HepG2 (cell line): ENCODE measurements around the gene RAB30. TPM values are rescaled to one million over a fixed set of nuclear protein-coding genes. Genes with fewer than 3 reads are reported as not detected.

Experiments
- ATAC-seq: fragments of 200-7000 bp; cut with Tn5 transposase; 3 replicates; pipeline ENCODE4 v1.9.1; 2020; ENCODE audit warnings: mild to moderate bottlenecking, moderate library complexity
- BruUV-seq: library from RNA; stranded (reverse); fragments of 400-500 nt; replicated peaks from 2 replicates; lab custom pipeline; 2021; lab: Mats Ljungman, UMichigan
- CTCF ChIA-PET: fragments of 300-600 bp; formaldehyde crosslinking; extraction: SDS; loops from one replicate; lab custom pipeline; 2021; ENCODE audit warnings: low total read pairs, inconsistent platforms, low intra/inter-chr PET ratio; lab: Yijun Ruan, JAX
- POLR2A ChIA-PET: fragments of 350-600 bp; sonication (Branson Sonifier 250); formaldehyde crosslinking; loops from one replicate; lab custom pipeline; 2020; ENCODE audit warnings: antibody characterized with exemption, inconsistent platforms; lab: Yijun Ruan, JAX
- DNase-seq: peaks from one replicate; pipeline ENCODE4 v3.0.0-alpha.2; 2015; ENCODE audit warnings: low spot score
- FAIRE-seq: peaks from 3 replicates; lab custom pipeline; 2011; peaks lifted over from hg19 to GRCh38; lab: Jason Lieb, UNC
- H2AFZ ChIP-seq: one replicate; pipeline ENCODE4 v1.6.1; 2011; ENCODE audit warnings: low read length, inconsistent platforms
- H3K27ac ChIP-seq: fragments of 300-600 bp; 3 replicates; pipeline ENCODE4 v1.8.0; 2011; ENCODE audit warnings: mixed run types, mild to moderate bottlenecking, mixed read lengths, low read length, inconsistent platforms; ENCODE audit not compliant: insufficient read depth; ENCODE audit errors: extremely low read length
- H3K27me3 ChIP-seq, 2 experiments: fragments of 200-600 bp in 1 of 2; 2 replicates in 1 of 2; 3 replicates in 1 of 2; pipeline versions ENCODE4 v1.6.0 to v1.8.0; 2011; ENCODE audit warnings: low read length in 2 of 2, mild to moderate bottlenecking in 2 of 2, moderate library complexity in 2 of 2, inconsistent platforms in 1 of 2; ENCODE audit not compliant: insufficient read depth in 2 of 2, control insufficient read depth in 1 of 2
- H3K36me3 ChIP-seq, 2 experiments: fragments of 200-600 bp in 1 of 2; replicated peaks in 1 of 2; 2 replicates in 1 of 2; 3 replicates in 1 of 2; pipeline versions ENCODE4 v1.5.1 to v1.8.0; 2011; ENCODE audit warnings: low read length in 2 of 2, inconsistent platforms in 1 of 2; ENCODE audit not compliant: insufficient read depth in 2 of 2, control insufficient read depth in 1 of 2
- H3K4me1 ChIP-seq: 2 replicates; pipeline ENCODE4 v1.5.1; 2012; ENCODE audit warnings: low read length, inconsistent platforms; ENCODE audit not compliant: insufficient read depth
- H3K4me2 ChIP-seq: 2 replicates; pipeline ENCODE4 v1.6.0; 2011; ENCODE audit warnings: low read depth, low read length, inconsistent platforms
- H3K4me3 ChIP-seq, 3 experiments: fragments of 200-600 bp in 1 of 3; sonication (generic), shearing (Covaris generic) in 1 of 3; replicated peaks in 1 of 3; 2 replicates each; pipeline ENCODE4 v1.5.1; 2011 to 2016; ENCODE audit warnings: low read length in 3 of 3, inconsistent platforms in 2 of 3, low read depth in 2 of 3, mild to moderate bottlenecking in 2 of 3, control low read depth in 1 of 3, mixed read lengths in 1 of 3; ENCODE audit not compliant: insufficient read depth in 1 of 3
- H3K79me2 ChIP-seq: one replicate; pipeline ENCODE4 v1.6.1; 2011; ENCODE audit warnings: low read length, inconsistent platforms; ENCODE audit not compliant: insufficient read depth
- H3K9ac ChIP-seq: 2 replicates; pipeline ENCODE4 v1.6.0; 2011; ENCODE audit warnings: mild to moderate bottlenecking, low read depth, low read length, inconsistent platforms; ENCODE audit not compliant: insufficient read depth
- H3K9me3 ChIP-seq: 2 replicates; pipeline ENCODE4 v1.5.1; 2012; ENCODE audit warnings: mild to moderate bottlenecking, low read length
- H4K20me1 ChIP-seq: 2 replicates; pipeline ENCODE4 v1.6.0; 2011; ENCODE audit warnings: inconsistent platforms, mild to moderate bottlenecking, low read length, moderate library complexity; ENCODE audit not compliant: insufficient read depth
- ATRX ChIP-seq: sonication (generic); formaldehyde crosslinking; IDR thresholded peaks from 2 replicates; pipeline ENCODE4 v1.4.0; 2020; ENCODE audit warnings: missing genetic modification reagents, borderline replicate concordance
- BRD4 ChIP-seq: sonication (generic); formaldehyde crosslinking; IDR thresholded peaks from 2 replicates; pipeline ENCODE4 v1.4.0; 2020; ENCODE audit warnings: missing genetic modification reagents
- GABPB1 ChIP-seq: IDR thresholded peaks from 2 replicates; pipeline ENCODE4 v1.6.1; 2016; ENCODE audit warnings: mild to moderate bottlenecking, missing genetic modification reagents, moderate library complexity, missing compliant biosample characterization
- GLI4 ChIP-seq: sonication (generic); formaldehyde crosslinking; IDR thresholded peaks from 2 replicates; pipeline ENCODE4 v1.5.1; 2020; ENCODE audit warnings: missing genetic modification reagents, mild to moderate bottlenecking, moderate library complexity, borderline replicate concordance
- IRF1 ChIP-seq: sonication (generic); formaldehyde crosslinking; IDR thresholded peaks from 2 replicates; pipeline ENCODE4 v1.4.0; 2020; ENCODE audit warnings: low read depth, mild to moderate bottlenecking, missing genetic modification reagents
- JUND ChIP-seq: sonication (generic); formaldehyde crosslinking; IDR thresholded peaks from 2 replicates; pipeline ENCODE4 v1.8.0; 2022; ENCODE audit warnings: mild to moderate bottlenecking, missing genetic modification reagents
- MYPOP ChIP-seq: sonication (generic); formaldehyde crosslinking; IDR thresholded peaks from 2 replicates; pipeline ENCODE4 v1.8.1; 2023; ENCODE audit warnings: mild to moderate bottlenecking, moderate library complexity, missing genetic modification reagents
- NFKBIZ ChIP-seq: IDR thresholded peaks from 2 replicates; pipeline ENCODE4 v1.6.1; 2018; ENCODE audit warnings: missing genetic modification reagents, missing compliant biosample characterization
- PTBP1 ChIP-seq: fragments of 200-400 bp; formaldehyde crosslinking; IDR thresholded peaks from 2 replicates; pipeline ENCODE4 v1.6.1; 2018; ENCODE audit warnings: low read length, low read depth; ENCODE audit not compliant: poor library complexity, severe bottlenecking
- REPIN1 ChIP-seq: sonication (generic); formaldehyde crosslinking; IDR thresholded peaks from 2 replicates; pipeline ENCODE4 v1.8.0; 2022; ENCODE audit warnings: missing genetic modification reagents, low read depth, mild to moderate bottlenecking, borderline replicate concordance
- SRF ChIP-seq: IDR thresholded peaks from 2 replicates; pipeline ENCODE4 v1.6.1; 2011; ENCODE audit warnings: mild to moderate bottlenecking, low read depth, low read length, moderate library complexity
- TEF ChIP-seq: sonication (generic); formaldehyde crosslinking; IDR thresholded peaks from 2 replicates; pipeline ENCODE4 v1.5.0; 2020; ENCODE audit warnings: missing genetic modification reagents
- ZBTB25 ChIP-seq: IDR thresholded peaks from 2 replicates; pipeline ENCODE4 v1.6.1; 2018; ENCODE audit warnings: missing genetic modification reagents
- ZKSCAN8 ChIP-seq: IDR thresholded peaks from 2 replicates; pipeline ENCODE4 v1.6.1; 2016; ENCODE audit warnings: borderline replicate concordance, missing genetic modification reagents, missing compliant biosample characterization
- ZNF296 ChIP-seq: sonication (generic); formaldehyde crosslinking; conservative IDR thresholded peaks from 2 replicates; pipeline ENCODE4 v1.5.0; 2020; ENCODE audit warnings: mild to moderate bottlenecking, missing genetic modification reagents
- ZNF33A ChIP-seq: sonication (generic); formaldehyde crosslinking; IDR thresholded peaks from 2 replicates; pipeline ENCODE4 v1.5.1; 2020; ENCODE audit warnings: missing genetic modification reagents, mild to moderate bottlenecking, moderate library complexity, borderline replicate concordance
- ZNF781 ChIP-seq: sonication (generic); formaldehyde crosslinking; IDR thresholded peaks from 2 replicates; pipeline ENCODE4 v1.5.1; 2020; ENCODE audit warnings: borderline replicate concordance, mild to moderate bottlenecking, missing genetic modification reagents; ENCODE audit errors: not compliant biosample characterization
- ZNF839 ChIP-seq: sonication (generic); formaldehyde crosslinking; IDR thresholded peaks from 2 replicates; pipeline ENCODE4 v1.4.0; 2020; ENCODE audit warnings: missing genetic modification reagents, mild to moderate bottlenecking, borderline replicate concordance
- WGBS: methylation state at CpG from one replicate; pipeline ENCODE4 v1.1.6; 2017; ENCODE audit warnings: low lambda C conversion rate; 5-methylcytosine and 5-hydroxymethylcytosine counted together
- in situ Hi-C: cut with HindIII; loops from 2 replicates; pipeline ENCODE4 v1.10.0; 2017; ENCODE audit warnings: low pct_unique_long_range_greater_than_20kb; ENCODE audit not compliant: extremely low pct_ligation_motif_present
- intact Hi-C: fragments of 100-400 bp; cut with micrococcal nuclease; formaldehyde crosslinking; loops from one replicate; pipeline ENCODE4 v1.10.0; 2022; ENCODE audit not compliant: unreplicated experiment
- polyA plus RNA-seq, 8 experiments: library from polyadenylated mRNA; depleted of rRNA in 3 of 8; stranded (reverse) in 7 of 8; unstranded in 1 of 8; fragments of >200 nt; fragmentation: Illumina TruSeq in 4 of 8; extraction: Trizol in 4 of 8; gene quantifications; 2 replicates each; pipeline versions ENCODE4 v1.2.1 to v1.2.3, GENCODE V29; 2011 to 2016; ENCODE audit warnings: low read depth in 4 of 8, missing spikeins in 1 of 8, mixed read lengths in 1 of 8; ENCODE audit not compliant: insufficient read depth in 1 of 8
- total RNA-seq, 5 experiments: library from RNA; depleted of rRNA; stranded (reverse); fragments of >200 nt; fragmentation: Illumina TruSeq; extraction: Trizol; gene quantifications; 2 replicates each; pipeline ENCODE4 v1.2.3, GENCODE V29; 2016; ENCODE audit warnings: low read depth in 1 of 5

Gene RAB30
- total and polyA plus RNA-seq, 2 of the 13 experiments (the other 11 are each of a cell fraction or from before 2014, with no cell fraction given) = 3.7 to 5.0 TPM

- H3K4me2 ChIP-seq = no peak overlapping the region
- peaks cover 56% of the 10 kb centered on the region for H3K4me1 ChIP-seq
- no peaks in the 10 kb centered on the region for H3K36me3 ChIP-seq
- CTCF ChIA-PET = no interaction called here
- H4K20me1 ChIP-seq = no peaks in the 10 kb centered on the region
- no peak overlapping the region for H2AFZ ChIP-seq
- H3K79me2 ChIP-seq = peaks cover 7% of the 10 kb centered on the region
- FAIRE-seq = no peak
- H3K9ac ChIP-seq = no peak overlapping the region
- no peaks in the 10 kb centered on the region for H3K27me3 ChIP-seq
- ATAC-seq = no peak
- BruUV-seq = no TSS peak
- DNase-seq = no peak
- no peak overlapping the region for H3K4me3 ChIP-seq
- POLR2A ChIA-PET = interaction anchor here (0.6 to 1.6 kb wide), 3 partner anchors 12 to 111 kb away, joined by 3 to 6 read pairs (median 4); partner anchors contain the start of gene RAB30
- H3K27ac ChIP-seq = no peak overlapping the region
- in situ Hi-C loops = no loop called here
- H3K9me3 ChIP-seq = no peaks in the 10 kb centered on the region
- intact Hi-C loops = no loop called here
- WGBS = 100% methylated on average over 2 of the region's 2 CpGs
- TF ChIP-seq NFKBIZ (CRISPR knock-in tag) (no peak), ATRX (CRISPR knock-in tag) (no peak), JUND (no peak), GLI4 (CRISPR knock-in tag) (no peak), ZKSCAN8 (CRISPR knock-in tag) (no peak), BRD4 (no peak), REPIN1 (no peak), ZNF781 (no peak), ZNF839 (CRISPR knock-in tag) (no peak), SRF (no peak), ZNF33A (CRISPR knock-in tag) (no peak), ZNF296 (CRISPR knock-in tag) (no peak), ZBTB25 (CRISPR knock-in tag) (no peak), IRF1 (CRISPR knock-in tag) (no peak), TEF (CRISPR knock-in tag) (no peak), MYPOP (CRISPR knock-in tag) (no peak), PTBP1 (no peak), GABPB1 (no peak)
These were observed 49.9 kb downstream of the RAB30 start for GRCh38 chr11:83021780-83022125.
